Fibroblast of lung (primary cell): ENCODE data around the gene OPTC.

Experiments
- CTCF ChIP-seq, 2 donors: IDR thresholded peaks in 1 of 2; conservative IDR thresholded peaks in 1 of 2; 1 replicate in 1 of 2; 2 replicates in 1 of 2; pipeline ENCODE4 v1.5.1; 2011 to 2012; ENCODE audit warnings: low read length in 2 of 2, control low read depth in 1 of 2, inconsistent platforms in 1 of 2, low read depth in 1 of 2, mild to moderate bottlenecking in 1 of 2
- EZH2 ChIP-seq: IDR thresholded peaks from 2 replicates; pipeline ENCODE4 v1.5.1; 2012; ENCODE audit warnings: low read length, control low read depth, mild to moderate bottlenecking; ENCODE audit errors: missing control alignments

- TF ChIP-seq CTCF (conservative IDR thresholded peaks at IDR 0.05 in 1 of 2, IDR thresholded peaks at IDR 0.05 in 1 of 2; ENCODE audit: low read depth in 1 of 2, low read length in 2 of 2) (no peak), EZH2 (no peak)
Measured at GRCh38 chr1:203528063-203528462, 34.1 kb downstream of the OPTC start.
